Stimulated activated effector memory CD8-positive, alpha-beta T cell treated with anti-CD3 and anti-CD28 coated beads, Interleukin-12 subunit alpha, Interleukin-12 subunit beta, amount 100 ng/mL, for 72 hours (primary cell): ENCODE results near the gene APOM.

ENCODE experiments used
- ATAC-seq: fragments of 150-1000 bp; cut with Tn5 transposase; 2 replicates; pipeline ENCODE4 v1.10.0; 2021
- DNase-seq, 2 donors: peaks; one replicate each; pipeline ENCODE4 v3.0.0; 2021 to 2022; ENCODE audit warnings: low spot score in 2 of 2
- H3K27ac Mint-ChIP-seq: one replicate; pipeline ENCODE4 v1.8.0; 2022; ENCODE audit warnings: mild to moderate bottlenecking, mixed read lengths
- H3K36me3 Mint-ChIP-seq: one replicate; pipeline ENCODE4 v1.8.0; 2022; ENCODE audit warnings: mild to moderate bottlenecking, mixed read lengths
- H3K4me1 Mint-ChIP-seq: one replicate; pipeline ENCODE4 v1.8.0; 2022; ENCODE audit warnings: mixed read lengths
- H3K4me3 Mint-ChIP-seq: one replicate; pipeline ENCODE4 v1.8.0; 2022; ENCODE audit warnings: mild to moderate bottlenecking, mixed read lengths
- H3K9me3 Mint-ChIP-seq: one replicate; pipeline ENCODE4 v1.8.0; 2022; ENCODE audit warnings: mixed read lengths

The APOM gene

DNA sequence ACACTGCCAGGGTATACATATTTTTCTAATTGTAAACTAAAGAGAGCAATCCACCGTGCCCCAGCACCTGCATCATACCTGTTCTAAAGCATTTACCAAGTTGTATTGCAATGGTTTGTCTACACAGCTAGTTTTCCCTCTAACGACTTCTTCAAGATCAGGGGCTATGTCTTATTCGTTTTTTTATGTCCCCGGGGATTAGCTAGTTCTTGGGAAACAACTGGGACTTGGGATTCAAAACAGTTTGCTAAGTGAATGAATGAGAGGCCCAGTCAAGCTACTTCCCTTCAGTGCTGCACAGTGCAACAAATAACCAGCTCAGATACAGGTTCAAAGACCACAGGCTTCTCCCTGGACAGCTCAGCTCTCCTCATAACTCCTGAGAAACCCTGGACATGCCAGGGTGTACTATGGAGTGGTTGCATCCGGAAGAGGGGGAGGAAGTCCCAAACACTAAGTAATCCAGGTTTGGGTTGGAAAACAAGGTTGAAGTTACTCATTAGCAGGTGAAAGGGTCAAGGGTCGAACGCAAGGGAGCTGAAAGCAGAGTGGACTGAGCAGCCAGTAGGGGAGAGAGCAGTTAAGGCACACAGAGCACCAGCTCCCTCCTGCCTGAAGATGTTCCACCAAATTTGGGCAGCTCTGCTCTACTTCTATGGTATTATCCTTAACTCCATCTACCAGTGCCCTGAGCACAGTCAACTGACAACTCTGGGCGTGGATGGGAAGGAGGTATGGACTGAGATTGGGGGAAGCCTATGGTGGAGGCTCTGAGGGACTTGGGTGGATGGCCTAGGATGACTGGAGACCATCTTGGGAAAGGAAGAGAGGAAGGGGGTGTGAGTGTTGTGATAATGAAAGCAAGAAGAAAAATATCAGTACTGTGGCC lies at the start of gene APOM:
TSS of gene APOM (plus strand) at position 546 of the 889 bp plus-strand sequence. CDS start at position 619, 73 bp downstream.
- ATAC-seq: no peak
- Mint-ChIP-seq H3K9me3 (no peaks in the 10 kb centered on the region), H3K27ac (peak within 1 kb of the TSS; percentile 94), H3K4me1 (peaks cover 60% of the 10 kb centered on the region), H3K4me3 (no peak within 1 kb of the TSS), H3K36me3 (peaks cover 83% of the 10 kb centered on the region)
- no peak for DNase-seq

- H3K9me3 Mint-ChIP-seq: no peaks in the 10 kb centered on the region
- no peaks in the 10 kb centered on the region for H3K36me3 Mint-ChIP-seq
- DNase-seq (no peak), ATAC-seq (peak; percentile 36)
- H3K4me3 Mint-ChIP-seq: no peak overlapping the region
- no peaks in the 10 kb centered on the region for H3K4me1 Mint-ChIP-seq
- H3K27ac Mint-ChIP-seq: no peak overlapping the region
These were observed 48.4 kb upstream of the APOM start for GRCh38 chr6:31607317-31607716.

GRCh38 chr6:31609519-31610406 lies 45.9 kb upstream of the APOM start:
- Mint-ChIP-seq H3K27ac (no peak overlapping the region), H3K9me3 (no peaks in the 10 kb centered on the region), H3K4me1 (peaks cover 1% of the 10 kb centered on the region), H3K36me3 (no peaks in the 10 kb centered on the region), H3K4me3 (no peak overlapping the region)
- DNase-seq (no peak), ATAC-seq (no peak)

GRCh38 chr6:31610968-31611367 lies 44.7 kb upstream of the APOM start:
- no peak overlapping the region for H3K4me3 Mint-ChIP-seq
- no peaks in the 10 kb centered on the region for H3K9me3 Mint-ChIP-seq
- H3K4me1 Mint-ChIP-seq: peaks cover 13% of the 10 kb centered on the region
- no peak for DNase-seq
- no peak for ATAC-seq
- H3K27ac Mint-ChIP-seq: no peak overlapping the region
- H3K36me3 Mint-ChIP-seq: no peaks in the 10 kb centered on the region

- ATAC-seq (no peak), DNase-seq (no peak)
- Mint-ChIP-seq H3K9me3 (no peaks in the 10 kb centered on the region), H3K4me3 (no peak overlapping the region), H3K27ac (no peak overlapping the region), H3K36me3 (no peaks in the 10 kb centered on the region), H3K4me1 (peaks cover 16% of the 10 kb centered on the region)
These were observed 41.5 kb upstream of the APOM start for GRCh38 chr6:31614075-31614619.

- Mint-ChIP-seq H3K9me3 (no peaks in the 10 kb centered on the region), H3K4me1 (peaks cover 16% of the 10 kb centered on the region), H3K36me3 (peaks cover 5% of the 10 kb centered on the region), H3K27ac (peak within 1 kb of the TSS; percentile 74), H3K4me3 (peak within 1 kb of the TSS; percentile 55)
- ATAC-seq (no peak), DNase-seq (no peak)
These were observed 40.8 kb upstream of the APOM start, which contains the start of gene AIF1 for GRCh38 chr6:31614684-31615578. AIF1 (plus strand) TSS chr6:31615234; CDS start chr6:31615330, 96 bp downstream.

DNA sequence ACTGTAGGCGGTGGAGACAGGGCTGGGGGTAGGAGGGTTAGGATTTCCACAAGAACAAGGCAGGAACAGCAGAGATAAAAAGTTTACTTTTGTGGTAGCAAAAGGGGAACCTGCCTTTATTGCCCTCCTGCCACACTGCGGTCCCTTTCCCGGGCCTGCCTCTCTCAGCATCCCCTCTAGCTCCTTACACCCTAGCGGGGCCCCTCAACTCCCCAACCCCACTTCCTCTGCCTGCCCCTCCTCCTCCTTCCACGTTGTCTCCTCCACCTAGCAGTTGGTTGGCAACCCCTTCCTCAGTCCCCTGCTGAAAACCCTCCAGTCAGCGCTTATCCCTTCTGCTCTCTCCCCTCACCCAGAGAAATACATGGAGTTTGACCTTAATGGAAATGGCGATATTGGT lies 39.9 kb upstream of the APOM start:
- peaks cover 16% of the 10 kb centered on the region for H3K4me1 Mint-ChIP-seq
- peak overlapping the region; percentile 55 for H3K4me3 Mint-ChIP-seq
- no peak for ATAC-seq
- H3K9me3 Mint-ChIP-seq: no peaks in the 10 kb centered on the region
- H3K36me3 Mint-ChIP-seq: peaks cover 11% of the 10 kb centered on the region
- H3K27ac Mint-ChIP-seq: peak overlapping the region; percentile 74
- DNase-seq: no peak

DNA sequence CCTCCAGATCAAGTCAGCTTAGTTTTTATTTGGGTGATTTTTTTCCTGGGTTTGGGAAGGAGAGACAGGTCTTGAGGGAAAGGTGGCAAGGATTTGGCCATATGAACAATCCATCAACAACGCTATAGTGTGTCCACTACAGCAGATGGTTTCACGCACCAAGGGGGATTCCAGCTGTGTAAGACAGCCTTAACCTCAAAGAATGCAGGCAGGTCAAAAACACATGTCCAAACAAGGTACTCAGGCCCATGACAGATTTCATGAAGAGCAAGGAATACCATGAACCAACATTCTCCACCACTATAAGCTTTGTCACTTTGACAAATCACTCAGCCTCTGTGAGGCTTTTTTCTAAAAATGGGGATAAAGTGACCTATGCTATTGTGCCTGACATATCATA lies 38.7 kb upstream of the APOM start:
- Mint-ChIP-seq H3K4me1 (peaks cover 25% of the 10 kb centered on the region), H3K4me3 (peak overlapping the region; percentile 55), H3K27ac (peak overlapping the region; percentile 74)

GRCh38 chr6:31619805-31620585 lies 35.7 kb upstream of the APOM start:
- Mint-ChIP-seq H3K9me3 (no peaks in the 10 kb centered on the region), H3K27ac (peak overlapping the region; percentile 96), H3K4me3 (peak overlapping the region; percentile 82), H3K36me3 (peaks cover 53% of the 10 kb centered on the region), H3K4me1 (peaks cover 30% of the 10 kb centered on the region)
- DNase-seq: peak; percentile 86 to 98
- peak; percentile 89 for ATAC-seq

More for the DNA sequence above, 38.7 kb upstream of the APOM start:
- no peaks in the 10 kb centered on the region for H3K9me3 Mint-ChIP-seq
- no peak for DNase-seq
- peaks cover 23% of the 10 kb centered on the region for H3K36me3 Mint-ChIP-seq
- ATAC-seq: no peak

- Mint-ChIP-seq H3K4me3 (peak within 1 kb of the TSS; percentile 82), H3K4me1 (peaks cover 22% of the 10 kb centered on the region), H3K27ac (peak within 1 kb of the TSS; percentile 96), H3K36me3 (peaks cover 61% of the 10 kb centered on the region), H3K9me3 (no peaks in the 10 kb centered on the region)
- DNase-seq (peak; percentile 84 to 97), ATAC-seq (peak; percentile 75)
These were observed 34.9 kb upstream of the APOM start, which contains the start of gene PRRC2A for GRCh38 chr6:31620586-31621319. PRRC2A (plus strand) TSS chr6:31620715; CDS start chr6:31622790, 2,075 bp downstream.

GRCh38 chr6:31621320-31621939 lies 34.3 kb upstream of the APOM start:
- ATAC-seq: no peak
- Mint-ChIP-seq H3K36me3 (peaks cover 67% of the 10 kb centered on the region), H3K27ac (peak overlapping the region; percentile 96), H3K4me1 (peaks cover 22% of the 10 kb centered on the region), H3K9me3 (no peaks in the 10 kb centered on the region), H3K4me3 (peak overlapping the region; percentile 82)
- no peak for DNase-seq

DNA sequence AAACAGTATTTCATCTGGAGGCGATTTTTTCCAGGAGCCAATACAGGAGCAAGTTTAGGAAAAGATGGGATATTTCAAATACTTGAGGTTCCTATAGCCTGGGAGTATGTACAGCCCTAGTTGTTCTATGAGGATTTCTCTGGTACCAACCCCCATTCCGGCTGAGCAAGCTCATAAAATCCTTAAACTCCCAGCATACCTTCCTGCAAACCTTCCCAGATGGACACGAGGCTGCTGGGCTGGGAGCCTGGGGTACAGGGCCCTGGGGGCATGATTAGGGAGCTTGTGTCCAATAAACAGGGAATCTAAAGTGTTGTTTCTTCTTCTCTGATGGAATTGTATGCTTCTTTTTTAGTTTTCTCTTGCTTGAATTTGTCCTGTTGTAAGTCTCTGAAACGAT lies 33.7 kb upstream of the APOM start:
- Mint-ChIP-seq H3K27ac (peak overlapping the region; percentile 96), H3K36me3 (peaks cover 73% of the 10 kb centered on the region), H3K4me3 (peak overlapping the region; percentile 82), H3K4me1 (peaks cover 26% of the 10 kb centered on the region), H3K9me3 (no peaks in the 10 kb centered on the region)
- no peak for DNase-seq
- no peak for ATAC-seq

DNA sequence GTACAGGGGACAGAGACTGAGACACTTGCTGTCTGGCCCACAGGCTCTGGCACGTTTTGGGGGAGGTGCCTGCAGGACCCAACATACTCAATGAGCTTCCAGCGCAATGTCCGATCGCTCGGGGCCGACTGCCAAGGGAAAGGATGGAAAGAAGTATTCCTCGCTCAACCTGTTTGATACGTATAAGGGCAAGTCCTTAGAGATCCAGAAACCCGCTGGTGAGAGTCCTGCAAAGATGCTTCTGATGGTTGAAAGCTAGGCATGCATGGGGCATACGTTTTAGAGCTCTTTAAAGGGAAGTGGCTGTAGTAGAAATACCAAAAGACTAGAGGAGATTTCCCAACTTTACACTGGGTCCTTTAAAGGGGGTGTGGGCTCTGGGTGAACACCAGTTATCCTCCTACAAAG lies 33.0 kb upstream of the APOM start:
- Mint-ChIP-seq H3K9me3 (no peaks in the 10 kb centered on the region), H3K4me1 (peaks cover 33% of the 10 kb centered on the region), H3K27ac (peak overlapping the region; percentile 96), H3K36me3 (peaks cover 80% of the 10 kb centered on the region), H3K4me3 (peak overlapping the region; percentile 82)
- DNase-seq (no peak), ATAC-seq (no peak)
